Gastrocnemius medialis (tissue), 4 donors: ENCODE measurements around the gene SERBP1. TPM values are rescaled to one million over a fixed set of nuclear protein-coding genes. Genes with fewer than 3 reads are reported as not detected.
"Not testable (repeated sequence)": the region's sequence is repeated elsewhere in the genome, so short reads cannot be mapped to it uniquely, and the experiment has no call there.

Source experiments
- ATAC-seq, 2 donors: fragments of 150-250 bp; one replicate each; pipeline ENCODE4 v1.9.1; 2016
- DNase-seq, 2 donors: peaks; one replicate each; pipeline ENCODE4 v3.0.0-alpha.2; 2019
- H3K27ac ChIP-seq, 4 donors: fragments of 200-600 bp; sonication (generic); 1 replicate in 1 of 4; 2 replicates in 3 of 4; pipeline ENCODE4 v1.5.1; 2016 to 2018; ENCODE audit warnings: mild to moderate bottlenecking in 2 of 4, moderate library complexity in 1 of 4
- H3K27me3 ChIP-seq, 3 donors: fragments of 200-600 bp; sonication (generic) in 2 of 3; 1 replicate in 1 of 3; 2 replicates in 2 of 3; pipeline versions ENCODE4 v1.5.1 to v1.6.0; 2016 to 2019; ENCODE audit warnings: mild to moderate bottlenecking in 1 of 3, moderate library complexity in 1 of 3
- H3K36me3 ChIP-seq, 2 donors: fragments of 200-600 bp; sonication (generic) in 1 of 2; one replicate each; pipeline ENCODE4 v1.5.1; 2017 to 2018
- H3K4me1 ChIP-seq, 2 donors: fragments of 200-600 bp; sonication (generic) in 1 of 2; one replicate each; pipeline ENCODE4 v1.5.1; 2016 to 2017; ENCODE audit warnings: mild to moderate bottlenecking in 2 of 2
- H3K4me3 ChIP-seq, 4 donors: fragments of 200-600 bp; sonication (generic) in 3 of 4; 1 replicate in 1 of 4; 2 replicates in 3 of 4; pipeline ENCODE4 v1.5.1; 2016 to 2019; ENCODE audit warnings: mild to moderate bottlenecking in 2 of 4
- H3K9me3 ChIP-seq, 3 donors: fragments of 200-600 bp; sonication (generic) in 2 of 3; 1 replicate in 1 of 3; 2 replicates in 2 of 3; pipeline ENCODE4 v1.5.1; 2016 to 2019
- POLR2A ChIP-seq, 2 donors: fragments of 450-650 bp; IDR thresholded peaks; one replicate each; pipeline ENCODE4 v1.6.1; 2017; ENCODE audit warnings: antibody characterized with exemption in 2 of 2, mild to moderate bottlenecking in 2 of 2, moderate library complexity in 2 of 2
- in situ Hi-C, 4 donors: fragments of 200-750 bp; cut with MboI; loops; one replicate each; pipeline versions ENCODE4 v1.15.0 to v1.8.0; 2017; ENCODE audit warnings: low sequenced_read_pairs in 4 of 4
- intact Hi-C: fragments of 100-400 bp; cut with DNase I; formaldehyde crosslinking; loops from one replicate; pipeline ENCODE4 v1.15.1; 2023; ENCODE audit warnings: low total_unique reads
- total RNA-seq, 4 donors: library from RNA; depleted of rRNA; stranded (reverse); fragments of >200 nt; gene quantifications; one replicate each; pipeline versions ENCODE4 v1.1.0 to v1.2.3, GENCODE V29; 2016
- TF ChIP-seq, protein P1 (sequence below), 5 experiments: fragments of 450-650 bp in 3 of 5; fragments of 200-600 bp in 2 of 5; sonication (generic) in 2 of 5; IDR thresholded peaks in 4 of 5; conservative IDR thresholded peaks in 1 of 5; 1 replicate in 4 of 5; 2 replicates in 1 of 5; pipeline ENCODE4 v1.5.1; 2016 to 2019; ENCODE audit warnings: antibody characterized with exemption in 5 of 5, mild to moderate bottlenecking in 3 of 5, moderate library complexity in 3 of 5

The SERBP1 gene
- total RNA-seq, 4 donors from 2014 or later: 249 to 353 (median 311) TPM

DNA sequence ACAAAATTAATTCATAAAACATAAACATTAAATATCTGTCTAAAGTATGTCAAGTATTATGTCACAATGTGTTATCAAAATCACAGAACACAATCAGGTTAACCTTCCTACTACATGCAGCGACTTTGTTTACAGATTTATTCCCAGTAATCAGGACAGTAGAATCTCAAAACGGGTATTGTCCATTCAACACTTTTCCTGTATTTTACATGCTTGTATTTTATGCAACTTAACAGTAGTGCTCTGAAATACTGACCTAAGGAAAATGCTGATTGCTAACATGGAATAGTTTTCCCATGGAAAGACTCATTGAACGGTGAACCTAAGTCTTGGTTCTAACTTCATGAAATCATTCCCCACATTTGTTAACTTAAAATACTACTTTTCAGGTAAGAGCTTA lies 2.3 kb downstream of the SERBP1 start:
- ATAC-seq (no peak), DNase-seq (no peak)
- peaks cover 5 to 31% of the 10 kb centered on the region in 2 donors for H3K36me3 ChIP-seq
- peaks cover 49 to 57% of the 10 kb centered on the region in 2 donors for H3K4me1 ChIP-seq
- H3K4me3 ChIP-seq: peak overlapping the region; percentile 82 to 96 (median 90)
- peak overlapping the region; percentile 93 to 99 (median 97) for H3K27ac ChIP-seq
- no peaks in the 10 kb centered on the region for H3K9me3 ChIP-seq
- intact Hi-C loops: no loop called here
- no peaks in the 10 kb centered on the region for H3K27me3 ChIP-seq
- TF ChIP-seq, protein P1, sequence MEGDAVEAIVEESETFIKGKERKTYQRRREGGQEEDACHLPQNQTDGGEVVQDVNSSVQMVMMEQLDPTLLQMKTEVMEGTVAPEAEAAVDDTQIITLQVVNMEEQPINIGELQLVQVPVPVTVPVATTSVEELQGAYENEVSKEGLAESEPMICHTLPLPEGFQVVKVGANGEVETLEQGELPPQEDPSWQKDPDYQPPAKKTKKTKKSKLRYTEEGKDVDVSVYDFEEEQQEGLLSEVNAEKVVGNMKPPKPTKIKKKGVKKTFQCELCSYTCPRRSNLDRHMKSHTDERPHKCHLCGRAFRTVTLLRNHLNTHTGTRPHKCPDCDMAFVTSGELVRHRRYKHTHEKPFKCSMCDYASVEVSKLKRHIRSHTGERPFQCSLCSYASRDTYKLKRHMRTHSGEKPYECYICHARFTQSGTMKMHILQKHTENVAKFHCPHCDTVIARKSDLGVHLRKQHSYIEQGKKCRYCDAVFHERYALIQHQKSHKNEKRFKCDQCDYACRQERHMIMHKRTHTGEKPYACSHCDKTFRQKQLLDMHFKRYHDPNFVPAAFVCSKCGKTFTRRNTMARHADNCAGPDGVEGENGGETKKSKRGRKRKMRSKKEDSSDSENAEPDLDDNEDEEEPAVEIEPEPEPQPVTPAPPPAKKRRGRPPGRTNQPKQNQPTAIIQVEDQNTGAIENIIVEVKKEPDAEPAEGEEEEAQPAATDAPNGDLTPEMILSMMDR (IDR thresholded peaks at IDR 0.05 in 4 of 5, conservative IDR thresholded peaks at IDR 0.05 in 1 of 5): no peak
- no peak for TF ChIP-seq POLR2A (IDR thresholded peaks at IDR 0.05)
- in situ Hi-C loops: no loop called here

DNA sequence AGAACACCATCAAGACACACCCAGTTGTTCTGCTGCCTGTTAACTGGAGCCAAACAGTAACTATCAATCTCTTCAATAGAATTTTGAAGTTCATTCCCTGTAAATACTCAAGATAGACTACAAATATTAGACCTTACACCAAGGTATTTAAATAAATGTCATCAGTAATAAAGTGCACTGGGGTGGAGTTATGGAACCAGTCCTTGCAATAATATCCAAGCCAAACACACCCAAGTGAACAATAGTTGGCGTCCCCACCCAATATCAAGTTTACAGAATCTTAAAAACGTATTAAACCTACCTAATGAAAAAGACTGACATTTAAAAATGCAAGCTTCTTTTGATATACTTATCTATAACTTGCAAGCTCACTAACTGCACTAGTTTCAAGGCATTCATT lies 2.7 kb downstream of the SERBP1 start:
- Histone ChIP-seq H3K27ac (peak overlapping the region; percentile 93 to 99 (median 97)), H3K4me3 (peak overlapping the region; percentile 82 to 96 (median 90)), H3K27me3 (no peaks in the 10 kb centered on the region), H3K4me1 (peaks cover 46 to 54% of the 10 kb centered on the region in 2 donors), H3K9me3 (no peaks in the 10 kb centered on the region), H3K36me3 (peaks cover 5 to 36% of the 10 kb centered on the region in 2 donors)
- TF ChIP-seq, protein P1 (IDR thresholded peaks at IDR 0.05 in 4 of 5, conservative IDR thresholded peaks at IDR 0.05 in 1 of 5): no peak
- no peak for TF ChIP-seq POLR2A (IDR thresholded peaks at IDR 0.05)
- intact Hi-C loops: no loop called here
- ATAC-seq (no peak), DNase-seq (no peak)
- in situ Hi-C loops: no loop called here

GRCh38 chr1:67420835-67421492 lies 9.2 kb downstream of the SERBP1 start:
- Histone ChIP-seq H3K4me3 (no peak overlapping the region), H3K9me3 (no peaks in the 10 kb centered on the region), H3K27me3 (no peaks in the 10 kb centered on the region), H3K27ac (peak overlapping the region; percentile 81 to 93 (median 83)), H3K4me1 (peaks cover 52 to 54% of the 10 kb centered on the region in 2 donors), H3K36me3 (peaks cover 5 to 87% of the 10 kb centered on the region in 2 donors)
- peak; percentile 96 to 97 for ATAC-seq
- DNase-seq: peak in 1 of 2 donors; percentile 17
- in situ Hi-C loops: no loop called here
- TF ChIP-seq POLR2A (IDR thresholded peaks at IDR 0.05): no peak
- TF ChIP-seq, protein P1 (IDR thresholded peaks at IDR 0.05 in 4 of 5, conservative IDR thresholded peaks at IDR 0.05 in 1 of 5): no peak
- intact Hi-C loops: no loop called here

GRCh38 chr1:67418839-67419586 lies 11.2 kb downstream of the SERBP1 start:
- Histone ChIP-seq H3K27ac (peak overlapping the region; percentile 81 to 93 (median 83)), H3K36me3 (peaks cover 0 to 85% of the 10 kb centered on the region in 2 donors), H3K27me3 (no peaks in the 10 kb centered on the region), H3K4me3 (no peak overlapping the region), H3K4me1 (peaks cover 48 to 51% of the 10 kb centered on the region in 2 donors), H3K9me3 (no peaks in the 10 kb centered on the region)
- in situ Hi-C loops: no loop called here
- intact Hi-C loops: no loop called here
- TF ChIP-seq POLR2A (IDR thresholded peaks at IDR 0.05): no peak
- TF ChIP-seq, protein P1 (IDR thresholded peaks at IDR 0.05 in 4 of 5, conservative IDR thresholded peaks at IDR 0.05 in 1 of 5): no peak
- DNase-seq (no peak), ATAC-seq (no peak)

- peaks cover 0 to 85% of the 10 kb centered on the region in 2 donors for H3K36me3 ChIP-seq
- H3K9me3 ChIP-seq, ATAC-seq, H3K4me3 ChIP-seq, DNase-seq, in situ Hi-C loops, intact Hi-C loops, H3K27me3 ChIP-seq: not testable (repeated sequence)
- H3K27ac ChIP-seq: peak overlapping the region in 3 of 4 donors; percentile 82 to 93 (median 84)
- peaks cover 43 to 47% of the 10 kb centered on the region in 2 donors for H3K4me1 ChIP-seq
Observed at GRCh38 chr1:67417733-67418132, 12.5 kb downstream of the SERBP1 start.
